Adrenal gland (tissue), 12 donors: ENCODE results near the gene ABCC4. TPM values are rescaled to one million over a fixed set of nuclear protein-coding genes. Genes with fewer than 3 reads are reported as not detected.
"Not testable (repeated sequence)": the region's sequence is repeated elsewhere in the genome, so short reads cannot be mapped to it uniquely, and the experiment has no call there.

Experiments
- DNase-seq, 7 donors: peaks; one replicate each; pipeline ENCODE4 v3.0.0-alpha.2; 2019 to 2020
- H3K27ac ChIP-seq, 5 donors: fragments of 200-600 bp; sonication (generic) in 4 of 5; 1 replicate in 3 of 5; 2 replicates in 2 of 5; pipeline versions ENCODE4 v1.5.1 to v1.8.0; 2016 to 2020; ENCODE audit warnings: mild to moderate bottlenecking in 1 of 5
- H3K27me3 ChIP-seq: fragments of 200-600 bp; 2 replicates; pipeline ENCODE4 v1.8.0; 2021
- H3K36me3 ChIP-seq, 2 donors: fragments of 200-600 bp; replicated peaks in 1 of 2; 1 replicate in 1 of 2; 2 replicates in 1 of 2; pipeline versions ENCODE4 v1.5.1 to v1.8.0; 2018 to 2022
- H3K4me1 ChIP-seq, 2 donors: fragments of 200-600 bp; replicated peaks in 1 of 2; 1 replicate in 1 of 2; 2 replicates in 1 of 2; pipeline versions ENCODE4 v1.5.1 to v1.8.0; 2018 to 2021
- H3K4me3 ChIP-seq, 4 donors: fragments of 200-600 bp; sonication (generic) in 3 of 4; one replicate each; pipeline ENCODE4 v1.5.1; 2016 to 2018
- H3K9me3 ChIP-seq, 3 donors: fragments of 200-600 bp; sonication (generic) in 1 of 3; replicated peaks in 1 of 3; 1 replicate in 2 of 3; 2 replicates in 1 of 3; pipeline versions ENCODE4 v1.5.1 to v1.8.0; 2016 to 2021
- CTCF ChIP-seq, 6 experiments: fragments of 450-650 bp in 4 of 6; fragments of 200-600 bp in 2 of 6; sonication (generic) in 1 of 6; IDR thresholded peaks; 1 replicate in 5 of 6; 2 replicates in 1 of 6; pipeline versions ENCODE4 v1.5.1 to v1.8.0; 2016 to 2021; ENCODE audit warnings: antibody characterized with exemption in 6 of 6, mild to moderate bottlenecking in 2 of 6, moderate library complexity in 1 of 6
- POLR2A ChIP-seq, 2 donors: fragments of 450-650 bp; IDR thresholded peaks; one replicate each; pipeline ENCODE4 v1.6.1; 2017; ENCODE audit warnings: antibody characterized with exemption in 2 of 2, mild to moderate bottlenecking in 2 of 2, moderate library complexity in 1 of 2
- WGBS, 4 donors: extraction: QIAGEN DNeasy Blood & Tissue Kit in 2 of 4; methylation state at CpG; one replicate each; pipeline versions ENCODE4 v1.1.5 to v1.1.7; 2013 to 2017; 5-methylcytosine and 5-hydroxymethylcytosine counted together
- intact Hi-C, 2 donors: fragments of 100-400 bp; cut with DNase I; formaldehyde crosslinking; loops; one replicate each; pipeline versions ENCODE4 v1.14.1 to v1.15.0; 2022 to 2023
- polyA plus RNA-seq, 3 donors: library from polyadenylated mRNA; stranded (reverse); fragments of 200-250 nt in 2 of 3; fragments of 350-450 nt in 1 of 3; fragmentation: Illumina TruSeq in 1 of 3; extraction: RNeasy Lipid Tissue Mini Kit (QIAGEN cat#74804) in 1 of 3; gene quantifications; one replicate each; pipeline ENCODE4 v1.2.3, GENCODE V29; 2013 to 2014
- total RNA-seq, 9 donors: library from RNA; depleted of rRNA in 4 of 9; stranded (reverse); fragments of >200 nt in 4 of 9; fragments of 120-200 nt in 1 of 9; fragmentation: NEBNext Ultra II Directional in 1 of 9; extraction: Animal tissue kit (Norgen Biotek cat#: 25700) in 1 of 9; gene quantifications; one replicate each; pipeline versions ENCODE4 v1.1.0 to v1.2.4, GENCODE V29; 2013 to 2023
- donor health status: healthy with polysubstance abuse.
- donor health status: Bipolar disorder and iron deficiency.
- donor health status: DM: yes; HTN: yes; CAD: no.
- donor health status: DM: no; HTN: no; CAD: no.
- donor health status: DM: no; HTN: no; CAD: no.
- donor health status: DM: yes; HTN: yes; CAD: no.

The ABCC4 gene
- total and polyA plus RNA-seq, 12 donors: 0.56 to 6.6 (median 3.4) TPM

- intact Hi-C loops: no loop called here
- no peaks in the 10 kb centered on the region for H3K9me3 ChIP-seq
- H3K4me3 ChIP-seq: no peak overlapping the region
- TF ChIP-seq POLR2A (IDR thresholded peaks at IDR 0.05) (no peak), CTCF (IDR thresholded peaks at IDR 0.05) (no peak)
- no peaks in the 10 kb centered on the region for H3K36me3 ChIP-seq
- H3K4me1 ChIP-seq: no peaks in the 10 kb centered on the region
- H3K27me3 ChIP-seq: no peaks in the 10 kb centered on the region
- WGBS, 4 donors: 92 to 98% (median 93%) methylated on average over 4 of the region's 4 CpGs
- DNase-seq: no peak
- H3K27ac ChIP-seq: no peak overlapping the region
These were observed 95.1 kb downstream of the ABCC4 start for GRCh38 chr13:95206116-95206515.

GRCh38 chr13:95204231-95204765 lies 97.0 kb downstream of the ABCC4 start:
- TF ChIP-seq POLR2A (IDR thresholded peaks at IDR 0.05) (no peak), CTCF (IDR thresholded peaks at IDR 0.05) (no peak)
- Histone ChIP-seq H3K4me1 (no peaks in the 10 kb centered on the region), H3K36me3 (no peaks in the 10 kb centered on the region), H3K27me3 (no peaks in the 10 kb centered on the region), H3K9me3 (no peaks in the 10 kb centered on the region), H3K4me3 (no peak overlapping the region), H3K27ac (no peak overlapping the region)
- DNase-seq: peak in 1 of 7 donors; percentile 10
- intact Hi-C loops: no loop called here
- WGBS, 4 donors: 82 to 90% (median 86%) methylated on average over 5 to 7 of the region's 7 CpGs

GRCh38 chr13:95201814-95202651 lies 99.2 kb downstream of the ABCC4 start:
- no peaks in the 10 kb centered on the region for H3K36me3 ChIP-seq
- no peaks in the 10 kb centered on the region for H3K4me1 ChIP-seq
- no peak overlapping the region for H3K27ac ChIP-seq
- no peaks in the 10 kb centered on the region for H3K9me3 ChIP-seq
- intact Hi-C loops: no loop called here
- peak in 3 of 7 donors; percentile 25 to 52 (median 44) for DNase-seq
- no peak overlapping the region for H3K4me3 ChIP-seq
- no peak for TF ChIP-seq CTCF (IDR thresholded peaks at IDR 0.05)
- no peak for TF ChIP-seq POLR2A (IDR thresholded peaks at IDR 0.05)
- H3K27me3 ChIP-seq: no peaks in the 10 kb centered on the region
- 75 to 84% (median 78%) methylated on average over 12 of the region's 12 CpGs for WGBS, 4 donors

DNA sequence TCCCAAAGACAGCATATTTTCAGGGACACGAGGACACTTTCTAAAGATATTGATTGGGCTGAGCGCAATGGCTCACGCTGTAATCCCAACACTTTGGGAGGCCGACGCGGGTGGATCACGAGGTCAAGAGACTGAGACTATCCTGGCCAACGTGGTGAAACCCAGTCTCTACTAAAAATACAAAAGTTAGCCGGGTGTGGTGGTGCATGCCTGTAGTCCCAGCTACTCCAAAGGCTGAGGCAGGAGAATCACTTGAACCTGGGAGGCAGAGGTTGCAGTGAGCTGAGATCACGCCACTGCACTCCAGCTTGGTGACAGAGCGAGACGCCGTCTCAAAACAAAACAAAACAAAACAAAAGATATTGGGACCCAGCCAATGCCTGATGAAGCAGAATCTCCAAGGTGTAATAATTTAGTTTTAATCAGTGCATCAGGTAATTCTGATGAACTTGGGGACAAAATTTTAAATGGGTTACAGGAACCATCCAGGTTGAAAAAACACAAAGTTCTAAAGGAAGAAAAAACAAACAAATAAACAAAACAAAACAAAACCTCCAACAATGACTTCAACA lies 100.8 kb downstream of the ABCC4 start:
- DNase-seq, intact Hi-C loops, H3K27ac ChIP-seq, H3K36me3 ChIP-seq, H3K9me3 ChIP-seq, H3K4me1 ChIP-seq, H3K4me3 ChIP-seq, H3K27me3 ChIP-seq: not testable (repeated sequence)
- 92 to 93% (median 93%) methylated on average over 13 of the region's 13 CpGs for WGBS, 4 donors
